ENCODE results near the gene DTX1. TPM values are rescaled to one million over a fixed set of nuclear protein-coding genes. Genes with fewer than 3 reads are reported as not detected.

DTX1 gene
- total RNA-seq, 2 donors from 2014 or later, result 0.41 to 1.3 TPM

DNA sequence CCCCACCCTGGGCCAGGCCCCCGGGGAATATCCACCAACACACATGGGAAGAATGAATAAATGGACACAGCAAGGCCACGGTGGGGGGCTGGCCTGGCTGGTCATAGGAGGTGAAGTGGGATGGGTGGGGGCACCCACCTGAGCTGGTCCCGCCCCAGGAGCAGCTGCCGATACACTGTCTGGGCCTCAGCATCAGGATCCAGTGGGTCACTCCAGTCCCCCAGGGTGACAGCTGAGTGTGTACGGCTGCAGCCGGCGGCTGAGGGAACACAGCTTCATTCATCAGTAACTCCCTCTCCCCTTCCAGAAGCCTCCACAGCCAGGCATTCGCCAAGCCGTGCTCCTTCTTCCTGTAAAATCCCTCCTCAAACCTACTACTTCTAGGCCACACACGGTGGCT lies 45.2 kb downstream of the DTX1 start:
- TF ChIP-seq, protein P1, sequence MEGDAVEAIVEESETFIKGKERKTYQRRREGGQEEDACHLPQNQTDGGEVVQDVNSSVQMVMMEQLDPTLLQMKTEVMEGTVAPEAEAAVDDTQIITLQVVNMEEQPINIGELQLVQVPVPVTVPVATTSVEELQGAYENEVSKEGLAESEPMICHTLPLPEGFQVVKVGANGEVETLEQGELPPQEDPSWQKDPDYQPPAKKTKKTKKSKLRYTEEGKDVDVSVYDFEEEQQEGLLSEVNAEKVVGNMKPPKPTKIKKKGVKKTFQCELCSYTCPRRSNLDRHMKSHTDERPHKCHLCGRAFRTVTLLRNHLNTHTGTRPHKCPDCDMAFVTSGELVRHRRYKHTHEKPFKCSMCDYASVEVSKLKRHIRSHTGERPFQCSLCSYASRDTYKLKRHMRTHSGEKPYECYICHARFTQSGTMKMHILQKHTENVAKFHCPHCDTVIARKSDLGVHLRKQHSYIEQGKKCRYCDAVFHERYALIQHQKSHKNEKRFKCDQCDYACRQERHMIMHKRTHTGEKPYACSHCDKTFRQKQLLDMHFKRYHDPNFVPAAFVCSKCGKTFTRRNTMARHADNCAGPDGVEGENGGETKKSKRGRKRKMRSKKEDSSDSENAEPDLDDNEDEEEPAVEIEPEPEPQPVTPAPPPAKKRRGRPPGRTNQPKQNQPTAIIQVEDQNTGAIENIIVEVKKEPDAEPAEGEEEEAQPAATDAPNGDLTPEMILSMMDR (IDR thresholded peaks at IDR 0.05), result no peak
- Histone ChIP-seq H3K27me3 (replicated peaks; ENCODE audit: insufficient read depth) (no peaks in the 10 kb centered on the region), H3K4me1 (ENCODE audit: control insufficient read depth in 1 of 2, low read depth in 2 of 2) (peaks cover 0 to 14% of the 10 kb centered on the region in 2 donors), H3K36me3 (no peaks in the 10 kb centered on the region), H3K4me3 (no peak overlapping the region), H3K27ac (no peak overlapping the region), H3K9me3 (no peaks in the 10 kb centered on the region)
- ATAC-seq (ENCODE audit: insufficient number of reproducible peaks, low FRiP score, low read depth), result no peak
- no peak for DNase-seq (ENCODE audit: low spot score)

DNA sequence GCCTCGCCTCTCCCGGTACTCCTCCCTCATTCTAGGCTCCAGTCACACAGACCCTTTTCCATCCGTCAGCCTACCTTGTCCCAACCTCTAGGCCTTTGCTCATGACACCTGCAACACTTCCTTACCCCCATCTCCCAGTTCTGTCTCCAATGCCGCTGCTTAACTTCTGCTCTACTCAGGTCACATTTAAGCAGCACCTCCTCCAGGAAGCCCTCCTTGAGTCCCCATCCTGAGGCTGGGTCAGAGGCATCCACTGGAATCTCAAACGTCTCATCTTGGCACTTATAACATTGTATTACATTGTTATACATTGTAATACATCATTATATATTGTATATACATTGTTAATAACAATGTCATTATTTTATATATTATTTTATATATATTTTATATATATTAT lies 46.3 kb downstream of the DTX1 start:
- TF ChIP-seq, protein P1 (IDR thresholded peaks at IDR 0.05), result no peak
- DNase-seq (ENCODE audit: low spot score) (no peak), ATAC-seq (ENCODE audit: insufficient number of reproducible peaks, low FRiP score, low read depth) (no peak)
- Histone ChIP-seq H3K27ac (no peak overlapping the region), H3K4me1 (ENCODE audit: control insufficient read depth in 1 of 2, low read depth in 2 of 2) (peaks cover 0 to 13% of the 10 kb centered on the region in 2 donors), H3K9me3 (no peaks in the 10 kb centered on the region), H3K27me3 (replicated peaks; ENCODE audit: insufficient read depth) (no peaks in the 10 kb centered on the region), H3K4me3 (no peak overlapping the region), H3K36me3 (no peaks in the 10 kb centered on the region)

DNA sequence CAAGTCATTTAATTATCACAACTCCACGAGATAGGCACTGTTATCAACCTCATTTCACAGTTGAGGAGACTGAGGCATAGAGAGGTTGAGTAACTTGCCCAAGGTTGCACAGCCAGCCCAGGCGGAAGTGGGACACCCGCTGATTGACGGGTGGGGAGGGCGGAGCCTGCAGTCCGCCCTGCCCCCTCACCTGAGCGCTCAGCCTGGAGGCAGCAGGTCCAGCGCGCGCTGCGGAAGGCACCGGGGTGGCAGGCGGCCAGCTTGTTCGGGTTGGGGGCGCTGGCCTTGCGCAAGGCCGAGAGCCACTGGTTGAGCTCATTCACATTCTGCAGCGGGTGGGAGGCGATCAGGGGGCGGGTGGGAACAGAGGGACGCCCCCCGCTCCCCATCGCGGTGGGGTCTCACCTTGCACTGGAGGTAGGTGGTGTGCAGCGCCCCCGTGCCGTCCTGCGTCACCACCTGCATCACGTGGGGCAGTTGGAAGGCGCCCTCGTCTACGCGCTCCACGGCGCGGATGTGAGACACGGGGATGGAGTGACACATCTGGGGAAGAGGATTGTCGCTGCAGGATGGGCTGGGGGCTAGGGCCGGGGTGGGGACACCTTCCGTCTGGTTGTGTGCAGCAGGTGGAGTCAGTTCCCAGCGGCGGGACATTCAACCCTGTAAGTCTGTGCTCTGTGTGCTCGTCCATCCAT lies 47.4 kb downstream of the DTX1 start:
- ATAC-seq (ENCODE audit: insufficient number of reproducible peaks, low FRiP score, low read depth) (no peak), DNase-seq (ENCODE audit: low spot score) (no peak)
- Histone ChIP-seq H3K4me1 (ENCODE audit: control insufficient read depth in 1 of 2, low read depth in 2 of 2) (peaks cover 0 to 3% of the 10 kb centered on the region in 2 donors), H3K36me3 (no peaks in the 10 kb centered on the region), H3K4me3 (no peak overlapping the region), H3K9me3 (no peaks in the 10 kb centered on the region), H3K27ac (no peak overlapping the region), H3K27me3 (replicated peaks; ENCODE audit: insufficient read depth) (no peaks in the 10 kb centered on the region)
- TF ChIP-seq, protein P1 (IDR thresholded peaks at IDR 0.05), result no peak

DNA sequence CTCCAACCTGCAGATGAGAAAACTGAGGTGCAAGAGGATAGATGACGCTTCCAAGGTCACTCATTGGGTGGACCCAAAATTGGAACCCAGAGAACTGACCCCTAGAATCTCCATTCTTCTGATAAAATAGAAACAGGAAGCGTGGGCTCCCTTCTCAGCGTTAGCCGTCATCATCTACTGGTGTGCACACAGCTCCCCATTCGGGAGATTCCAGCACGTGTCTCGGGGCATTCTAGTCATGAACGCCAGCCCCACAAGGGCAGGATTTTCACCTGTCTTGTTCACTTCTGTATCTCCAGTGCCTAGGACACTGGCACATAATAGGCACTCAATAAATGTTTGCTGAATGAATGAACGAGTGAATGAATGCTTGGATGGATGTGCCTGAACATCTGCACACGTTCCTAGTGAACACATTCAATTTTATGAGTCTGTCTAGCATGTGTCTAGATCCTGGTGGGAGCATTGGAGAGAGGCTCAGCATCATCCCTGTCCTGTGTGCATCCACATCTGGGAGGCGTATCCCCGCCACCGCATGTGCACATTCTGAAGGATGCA lies 48.5 kb downstream of the DTX1 start:
- Histone ChIP-seq H3K4me1 (ENCODE audit: control insufficient read depth in 1 of 2, low read depth in 2 of 2) (no peaks in the 10 kb centered on the region), H3K4me3 (no peak overlapping the region), H3K36me3 (no peaks in the 10 kb centered on the region), H3K27ac (no peak overlapping the region), H3K27me3 (replicated peaks; ENCODE audit: insufficient read depth) (no peaks in the 10 kb centered on the region), H3K9me3 (no peaks in the 10 kb centered on the region)
- TF ChIP-seq, protein P1 (IDR thresholded peaks at IDR 0.05), result no peak
- no peak for DNase-seq (ENCODE audit: low spot score)
- no peak for ATAC-seq (ENCODE audit: insufficient number of reproducible peaks, low FRiP score, low read depth)

DNA sequence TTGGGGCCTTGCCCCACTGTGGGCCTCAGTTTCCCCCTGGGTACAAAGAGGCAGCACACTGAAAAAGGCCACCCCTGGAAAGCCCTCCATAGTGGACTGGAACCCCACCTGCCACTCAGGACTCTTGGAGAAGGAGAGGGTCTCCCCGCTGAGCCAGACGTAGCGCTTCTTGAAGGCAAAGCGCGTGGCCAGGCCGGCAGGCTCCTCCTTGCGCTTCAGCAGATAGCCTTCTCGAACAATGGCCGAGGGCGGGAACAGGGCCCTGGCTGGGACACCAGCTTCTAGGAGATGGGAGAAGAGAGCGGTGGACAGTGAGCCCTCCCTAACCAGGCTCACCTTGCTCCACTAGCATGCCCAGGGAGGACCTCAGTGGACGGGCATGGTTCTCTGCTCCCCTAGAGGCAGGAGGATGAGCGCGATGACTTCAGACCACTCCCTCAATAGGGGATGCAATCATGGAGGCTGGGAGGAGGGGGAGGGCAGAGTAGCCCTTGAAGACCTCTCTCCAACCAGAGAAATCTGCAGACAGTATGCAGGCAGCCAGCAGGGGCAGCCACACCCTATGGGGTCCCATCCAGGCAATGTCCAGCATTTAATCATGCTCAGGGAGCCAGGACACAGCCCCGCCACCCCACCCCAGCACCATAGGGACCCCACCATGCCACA lies 49.2 kb downstream of the DTX1 start:
- ATAC-seq (ENCODE audit: insufficient number of reproducible peaks, low FRiP score, low read depth) (no peak), DNase-seq (ENCODE audit: low spot score) (no peak)
- Histone ChIP-seq H3K4me1 (ENCODE audit: control insufficient read depth in 1 of 2, low read depth in 2 of 2) (no peaks in the 10 kb centered on the region), H3K36me3 (no peaks in the 10 kb centered on the region), H3K9me3 (no peaks in the 10 kb centered on the region), H3K27me3 (replicated peaks; ENCODE audit: insufficient read depth) (no peaks in the 10 kb centered on the region), H3K27ac (no peak overlapping the region), H3K4me3 (no peak overlapping the region)
- TF ChIP-seq, protein P1 (IDR thresholded peaks at IDR 0.05), result no peak

Data from thoracic aorta (tissue), 2 donors.